HepG2 (cell line): ENCODE measurements around the gene KAZALD1. TPM values are rescaled to one million over a fixed set of nuclear protein-coding genes. Genes with fewer than 3 reads are reported as not detected.

Source experiments
- BORCS8-MEF2B ChIP-seq: sonication (generic); formaldehyde crosslinking; IDR thresholded peaks from 2 replicates; pipeline ENCODE4 v1.8.0; 2022; ENCODE audit warnings: mild to moderate bottlenecking, missing genetic modification reagents
- ELF1 ChIP-seq: sonication (generic); formaldehyde crosslinking; IDR thresholded peaks from 2 replicates; pipeline ENCODE4 v1.4.0; 2020; ENCODE audit warnings: missing genetic modification reagents
- FOSL2 ChIP-seq: sonication (generic); formaldehyde crosslinking; IDR thresholded peaks from 2 replicates; pipeline ENCODE4 v1.4.0; 2020; ENCODE audit warnings: missing genetic modification reagents
- HNF4A ChIP-seq: sonication (generic); formaldehyde crosslinking; IDR thresholded peaks from 2 replicates; pipeline ENCODE4 v1.4.0; 2020; ENCODE audit warnings: missing genetic modification reagents
- NFE2L2 ChIP-seq: fragments of 150-350 bp; IDR thresholded peaks from 2 replicates; pipeline ENCODE4 v1.6.1; 2014; ENCODE audit warnings: low read length
- NFIC ChIP-seq: IDR thresholded peaks from 2 replicates; pipeline ENCODE4 v1.6.1; 2012; ENCODE audit warnings: mild to moderate bottlenecking, low read length, inconsistent platforms
- PRPF4 ChIP-seq: fragments of 200-400 bp; formaldehyde crosslinking; IDR thresholded peaks from 2 replicates; pipeline ENCODE4 v1.6.1; 2016; ENCODE audit warnings: low read length, low read depth; ENCODE audit not compliant: poor library complexity, severe bottlenecking
- RXRA ChIP-seq: sonication (generic); formaldehyde crosslinking; IDR thresholded peaks from 2 replicates; pipeline ENCODE4 v1.5.1; 2020; ENCODE audit warnings: missing genetic modification reagents
- ZNF234 ChIP-seq: sonication (generic); formaldehyde crosslinking; conservative IDR thresholded peaks from 2 replicates; pipeline ENCODE4 v1.5.1; 2020; ENCODE audit warnings: mild to moderate bottlenecking, missing genetic modification reagents
- ZNF251 ChIP-seq: sonication (generic); formaldehyde crosslinking; IDR thresholded peaks from 2 replicates; pipeline ENCODE4 v1.9.0; 2021; ENCODE audit warnings: mild to moderate bottlenecking, missing genetic modification reagents
- ZNF296 ChIP-seq: sonication (generic); formaldehyde crosslinking; conservative IDR thresholded peaks from 2 replicates; pipeline ENCODE4 v1.5.0; 2020; ENCODE audit warnings: mild to moderate bottlenecking, missing genetic modification reagents
- ZNF790 ChIP-seq: sonication (generic); formaldehyde crosslinking; IDR thresholded peaks from 2 replicates; pipeline ENCODE4 v1.8.0; 2022; ENCODE audit warnings: missing genetic modification reagents, mild to moderate bottlenecking, borderline replicate concordance
- ZNF850 ChIP-seq: sonication (generic); formaldehyde crosslinking; conservative IDR thresholded peaks from 2 replicates; pipeline ENCODE4 v1.9.0; 2021; ENCODE audit warnings: mild to moderate bottlenecking, missing genetic modification reagents
- ZSCAN31 ChIP-seq: sonication (generic); formaldehyde crosslinking; IDR thresholded peaks from 2 replicates; pipeline ENCODE4 v1.5.0; 2020; ENCODE audit warnings: low read depth, mild to moderate bottlenecking, missing genetic modification reagents
- polyA plus RNA-seq, 8 experiments: library from polyadenylated mRNA; depleted of rRNA in 3 of 8; stranded (reverse) in 7 of 8; unstranded in 1 of 8; fragments of >200 nt; fragmentation: Illumina TruSeq in 4 of 8; extraction: Trizol in 4 of 8; gene quantifications; 2 replicates each; pipeline versions ENCODE4 v1.2.1 to v1.2.3, GENCODE V29; 2011 to 2016; ENCODE audit warnings: low read depth in 4 of 8, missing spikeins in 1 of 8, mixed read lengths in 1 of 8; ENCODE audit not compliant: insufficient read depth in 1 of 8
- total RNA-seq, 5 experiments: library from RNA; depleted of rRNA; stranded (reverse); fragments of >200 nt; fragmentation: Illumina TruSeq; extraction: Trizol; gene quantifications; 2 replicates each; pipeline ENCODE4 v1.2.3, GENCODE V29; 2016; ENCODE audit warnings: low read depth in 1 of 5
- TF ChIP-seq, protein P1 (sequence below): sonication (generic); formaldehyde crosslinking; IDR thresholded peaks from 2 replicates; pipeline ENCODE4 v1.5.0; 2020; ENCODE audit warnings: mild to moderate bottlenecking, missing genetic modification reagents
- TF ChIP-seq, protein P2 (sequence below): sonication (generic); formaldehyde crosslinking; IDR thresholded peaks from 2 replicates; pipeline ENCODE4 v1.4.0; 2020; ENCODE audit warnings: missing genetic modification reagents
- TF ChIP-seq, protein P3 (sequence below): IDR thresholded peaks from 2 replicates; pipeline ENCODE4 v1.6.1; 2016; ENCODE audit warnings: missing biosample characterization, missing genetic modification reagents, low read depth
- TF ChIP-seq, protein P4 (sequence below): sonication (generic); formaldehyde crosslinking; IDR thresholded peaks from 2 replicates; pipeline ENCODE4 v1.4.0; 2020; ENCODE audit warnings: missing genetic modification reagents, borderline replicate concordance
- TF ChIP-seq, protein P5 (sequence below): sonication (generic); formaldehyde crosslinking; IDR thresholded peaks from 2 replicates; pipeline ENCODE4 v1.4.0; 2020; ENCODE audit warnings: missing genetic modification reagents, borderline replicate concordance

The KAZALD1 gene
- total and polyA plus RNA-seq, 2 of the 13 experiments (the other 11 are each of a cell fraction or from before 2014, with no cell fraction given) = 16.7 to 27.7 TPM

DNA sequence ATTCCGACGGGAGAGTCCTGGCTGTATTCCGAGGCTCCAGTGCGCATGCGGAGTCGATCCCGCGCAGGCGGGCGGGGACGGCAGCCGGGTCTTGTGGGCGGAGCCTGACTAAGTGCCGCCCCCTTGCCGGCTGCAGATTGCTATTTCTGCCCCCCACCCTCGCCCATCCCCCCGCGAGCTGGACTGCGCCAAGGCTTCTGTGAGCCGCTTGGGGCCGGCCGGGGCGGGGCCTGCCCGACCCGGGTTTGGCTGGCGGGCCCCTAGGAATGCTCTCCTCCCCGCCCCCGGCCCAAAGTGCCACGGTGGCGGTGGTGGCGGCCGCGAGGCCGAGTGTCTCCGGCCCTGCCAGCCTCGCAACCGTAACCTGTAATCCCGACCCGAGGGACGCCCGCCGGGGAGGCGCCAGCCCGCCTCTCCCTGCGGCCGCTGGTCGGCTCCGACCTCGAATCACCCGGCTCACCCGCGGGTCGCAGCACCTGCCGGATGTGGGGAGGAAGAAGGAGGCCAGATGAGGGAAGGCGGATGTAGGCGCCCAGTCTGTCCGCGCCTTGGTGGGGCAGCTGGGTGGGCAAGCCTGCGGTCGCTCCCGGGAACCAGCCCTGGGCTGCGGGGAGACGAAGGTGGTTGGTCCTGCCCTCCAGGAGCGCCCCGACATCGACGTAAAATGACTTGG is 702 bp upstream of the KAZALD1 start (continued):
- TF ChIP-seq, protein P1, sequence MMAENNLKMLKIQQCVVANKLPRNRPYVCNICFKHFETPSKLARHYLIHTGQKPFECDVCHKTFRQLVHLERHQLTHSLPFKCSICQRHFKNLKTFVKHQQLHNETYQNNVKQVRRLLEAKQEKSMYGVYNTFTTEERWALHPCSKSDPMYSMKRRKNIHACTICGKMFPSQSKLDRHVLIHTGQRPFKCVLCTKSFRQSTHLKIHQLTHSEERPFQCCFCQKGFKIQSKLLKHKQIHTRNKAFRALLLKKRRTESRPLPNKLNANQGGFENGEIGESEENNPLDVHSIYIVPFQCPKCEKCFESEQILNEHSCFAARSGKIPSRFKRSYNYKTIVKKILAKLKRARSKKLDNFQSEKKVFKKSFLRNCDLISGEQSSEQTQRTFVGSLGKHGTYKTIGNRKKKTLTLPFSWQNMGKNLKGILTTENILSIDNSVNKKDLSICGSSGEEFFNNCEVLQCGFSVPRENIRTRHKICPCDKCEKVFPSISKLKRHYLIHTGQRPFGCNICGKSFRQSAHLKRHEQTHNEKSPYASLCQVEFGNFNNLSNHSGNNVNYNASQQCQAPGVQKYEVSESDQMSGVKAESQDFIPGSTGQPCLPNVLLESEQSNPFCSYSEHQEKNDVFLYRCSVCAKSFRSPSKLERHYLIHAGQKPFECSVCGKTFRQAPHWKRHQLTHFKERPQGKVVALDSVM = peak; percentile 74
- TF ChIP-seq NFIC = no peak
- no peak for TF ChIP-seq FOSL2 (CRISPR knock-in tag)
- peak; percentile 85 for TF ChIP-seq ZSCAN31 (CRISPR knock-in tag)
- no peak; the same call in 1 of the 2 replicates for TF ChIP-seq ZNF234 (CRISPR knock-in tag)
- TF ChIP-seq, protein P2, sequence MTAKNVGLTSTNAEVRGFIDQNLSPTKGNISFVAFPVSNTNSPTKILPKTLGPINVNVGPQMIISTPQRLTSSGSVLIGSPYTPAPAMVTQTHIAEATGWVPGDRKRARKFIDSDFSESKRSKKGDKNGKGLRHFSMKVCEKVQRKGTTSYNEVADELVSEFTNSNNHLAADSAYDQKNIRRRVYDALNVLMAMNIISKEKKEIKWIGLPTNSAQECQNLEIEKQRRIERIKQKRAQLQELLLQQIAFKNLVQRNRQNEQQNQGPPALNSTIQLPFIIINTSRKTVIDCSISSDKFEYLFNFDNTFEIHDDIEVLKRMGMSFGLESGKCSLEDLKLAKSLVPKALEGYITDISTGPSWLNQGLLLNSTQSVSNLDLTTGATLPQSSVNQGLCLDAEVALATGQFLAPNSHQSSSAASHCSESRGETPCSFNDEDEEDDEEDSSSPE (CRISPR knock-in tag) = peak; percentile 87
- TF ChIP-seq ZNF790 = peak; percentile 70; the same call in 1 of the 2 replicates
- TF ChIP-seq ELF1 (CRISPR knock-in tag) = no peak
- no peak for TF ChIP-seq ZNF251 (CRISPR knock-in tag)
- no peak for TF ChIP-seq NFE2L2
- TF ChIP-seq, protein P3, sequence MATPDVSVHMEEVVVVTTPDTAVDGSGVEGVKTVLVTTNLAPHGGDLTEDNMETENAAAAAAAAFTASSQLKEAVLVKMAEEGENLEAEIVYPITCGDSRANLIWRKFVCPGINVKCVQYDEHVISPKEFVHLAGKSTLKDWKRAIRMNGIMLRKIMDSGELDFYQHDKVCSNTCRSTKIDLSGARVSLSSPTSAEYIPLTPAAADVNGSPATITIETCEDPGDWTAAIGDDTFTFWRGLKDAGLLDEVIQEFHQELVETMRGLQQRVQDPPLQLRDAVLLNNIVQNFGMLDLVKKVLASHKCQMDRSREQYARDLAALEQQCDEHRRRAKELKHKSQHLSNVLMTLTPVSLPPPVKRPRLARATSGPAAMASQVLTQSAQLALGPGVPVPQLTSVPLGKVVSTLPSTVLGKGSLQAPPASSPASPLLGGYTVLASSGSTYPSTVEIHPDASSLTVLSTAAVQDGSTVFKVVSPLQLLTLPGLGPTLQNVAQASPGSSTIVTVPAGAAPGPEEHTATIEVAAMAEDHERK = no peak
- TF ChIP-seq ZNF850 (CRISPR knock-in tag) = peak; percentile 93
- peak; percentile 81; the same call in 1 of the 2 replicates for TF ChIP-seq RXRA (CRISPR knock-in tag)
- TF ChIP-seq ZNF296 (CRISPR knock-in tag) = 0 out of 2 replicates have a peak, but pooled peaks have one; percentile 12
- TF ChIP-seq, protein P4, sequence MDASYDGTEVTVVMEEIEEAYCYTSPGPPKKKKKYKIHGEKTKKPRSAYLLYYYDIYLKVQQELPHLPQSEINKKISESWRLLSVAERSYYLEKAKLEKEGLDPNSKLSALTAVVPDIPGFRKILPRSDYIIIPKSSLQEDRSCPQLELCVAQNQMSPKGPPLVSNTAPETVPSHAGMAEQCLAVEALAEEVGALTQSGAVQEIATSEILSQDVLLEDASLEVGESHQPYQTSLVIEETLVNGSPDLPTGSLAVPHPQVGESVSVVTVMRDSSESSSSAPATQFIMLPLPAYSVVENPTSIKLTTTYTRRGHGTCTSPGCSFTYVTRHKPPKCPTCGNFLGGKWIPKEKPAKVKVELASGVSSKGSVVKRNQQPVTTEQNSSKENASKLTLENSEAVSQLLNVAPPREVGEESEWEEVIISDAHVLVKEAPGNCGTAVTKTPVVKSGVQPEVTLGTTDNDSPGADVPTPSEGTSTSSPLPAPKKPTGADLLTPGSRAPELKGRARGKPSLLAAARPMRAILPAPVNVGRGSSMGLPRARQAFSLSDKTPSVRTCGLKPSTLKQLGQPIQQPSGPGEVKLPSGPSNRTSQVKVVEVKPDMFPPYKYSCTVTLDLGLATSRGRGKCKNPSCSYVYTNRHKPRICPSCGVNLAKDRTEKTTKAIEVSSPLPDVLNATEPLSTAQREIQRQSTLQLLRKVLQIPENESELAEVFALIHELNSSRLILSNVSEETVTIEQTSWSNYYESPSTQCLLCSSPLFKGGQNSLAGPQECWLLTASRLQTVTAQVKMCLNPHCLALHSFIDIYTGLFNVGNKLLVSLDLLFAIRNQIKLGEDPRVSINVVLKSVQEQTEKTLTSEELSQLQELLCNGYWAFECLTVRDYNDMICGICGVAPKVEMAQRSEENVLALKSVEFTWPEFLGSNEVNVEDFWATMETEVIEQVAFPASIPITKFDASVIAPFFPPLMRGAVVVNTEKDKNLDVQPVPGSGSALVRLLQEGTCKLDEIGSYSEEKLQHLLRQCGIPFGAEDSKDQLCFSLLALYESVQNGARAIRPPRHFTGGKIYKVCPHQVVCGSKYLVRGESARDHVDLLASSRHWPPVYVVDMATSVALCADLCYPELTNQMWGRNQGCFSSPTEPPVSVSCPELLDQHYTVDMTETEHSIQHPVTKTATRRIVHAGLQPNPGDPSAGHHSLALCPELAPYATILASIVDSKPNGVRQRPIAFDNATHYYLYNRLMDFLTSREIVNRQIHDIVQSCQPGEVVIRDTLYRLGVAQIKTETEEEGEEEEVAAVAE (CRISPR knock-in tag) = no peak
- TF ChIP-seq, protein P5, sequence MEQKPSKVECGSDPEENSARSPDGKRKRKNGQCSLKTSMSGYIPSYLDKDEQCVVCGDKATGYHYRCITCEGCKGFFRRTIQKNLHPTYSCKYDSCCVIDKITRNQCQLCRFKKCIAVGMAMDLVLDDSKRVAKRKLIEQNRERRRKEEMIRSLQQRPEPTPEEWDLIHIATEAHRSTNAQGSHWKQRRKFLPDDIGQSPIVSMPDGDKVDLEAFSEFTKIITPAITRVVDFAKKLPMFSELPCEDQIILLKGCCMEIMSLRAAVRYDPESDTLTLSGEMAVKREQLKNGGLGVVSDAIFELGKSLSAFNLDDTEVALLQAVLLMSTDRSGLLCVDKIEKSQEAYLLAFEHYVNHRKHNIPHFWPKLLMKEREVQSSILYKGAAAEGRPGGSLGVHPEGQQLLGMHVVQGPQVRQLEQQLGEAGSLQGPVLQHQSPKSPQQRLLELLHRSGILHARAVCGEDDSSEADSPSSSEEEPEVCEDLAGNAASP (CRISPR knock-in tag) = peak; percentile 37
- peak; percentile 23 for TF ChIP-seq HNF4A (CRISPR knock-in tag)
- TF ChIP-seq BORCS8-MEF2B (CRISPR knock-in tag) = no peak
- TF ChIP-seq PRPF4 = peak; percentile 90
